ENCODE measurements around the gene PRRX2.

PRRX2 gene

DNA sequence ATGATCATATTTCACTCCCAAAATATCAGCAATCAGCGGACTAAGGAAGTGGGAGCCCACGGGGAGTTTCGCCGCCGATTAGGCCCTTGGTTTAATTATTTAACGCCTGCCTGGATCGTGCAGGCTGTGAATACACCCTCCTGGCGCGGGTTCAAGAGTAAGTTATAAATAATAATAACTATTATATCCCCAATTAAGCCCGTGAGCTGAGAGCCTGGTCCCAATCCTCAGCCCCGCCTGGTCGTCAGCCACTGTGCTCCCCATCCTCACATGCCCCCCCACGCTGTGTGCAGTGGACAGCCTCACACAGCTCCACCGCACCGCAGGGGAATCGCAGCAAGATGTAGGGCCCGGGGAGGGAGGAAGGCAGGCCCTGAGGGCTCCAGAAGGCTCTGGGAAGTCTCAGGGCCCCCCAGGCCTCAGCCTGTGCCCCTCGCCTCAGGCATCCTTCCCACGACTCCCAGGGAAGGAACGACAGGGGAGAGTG, 10.8 kb upstream of the PRRX2 start:
- Histone ChIP-seq H3K4me2 (ENCODE audit: low read length) (no peak overlapping the region), H3K36me3 (ENCODE audit: control insufficient read depth, low read length) (no peaks in the 10 kb centered on the region), H3K9me3 (ENCODE audit: control insufficient read depth, insufficient read depth, low read length) (no peaks in the 10 kb centered on the region), H3K9me2 (replicated peaks; ENCODE audit: control insufficient read depth, low read length) (no peaks in the 10 kb centered on the region), H3K27me3 (ENCODE audit: control insufficient read depth, low read length) (no peaks in the 10 kb centered on the region), H3K4me3 (ENCODE audit: low read length) (no peak overlapping the region), H3K27ac (ENCODE audit: low read depth, low read length) (no peak overlapping the region), H4K20me1 (ENCODE audit: control insufficient read depth, insufficient read depth, low read depth, low read length) (no peaks in the 10 kb centered on the region), H3K79me2 (ENCODE audit: control insufficient read depth, low read length) (no peaks in the 10 kb centered on the region), H3K4me1 (ENCODE audit: control insufficient read depth, low read length) (no peaks in the 10 kb centered on the region), H3F3A (ENCODE audit: control insufficient read depth, insufficient read depth) (no peaks in the 10 kb centered on the region)
- no peak for TF ChIP-seq EZH2phosphoT487 (IDR thresholded peaks at IDR 0.05; ENCODE audit: borderline replicate concordance, low read length)
- TF ChIP-seq, protein P1, sequence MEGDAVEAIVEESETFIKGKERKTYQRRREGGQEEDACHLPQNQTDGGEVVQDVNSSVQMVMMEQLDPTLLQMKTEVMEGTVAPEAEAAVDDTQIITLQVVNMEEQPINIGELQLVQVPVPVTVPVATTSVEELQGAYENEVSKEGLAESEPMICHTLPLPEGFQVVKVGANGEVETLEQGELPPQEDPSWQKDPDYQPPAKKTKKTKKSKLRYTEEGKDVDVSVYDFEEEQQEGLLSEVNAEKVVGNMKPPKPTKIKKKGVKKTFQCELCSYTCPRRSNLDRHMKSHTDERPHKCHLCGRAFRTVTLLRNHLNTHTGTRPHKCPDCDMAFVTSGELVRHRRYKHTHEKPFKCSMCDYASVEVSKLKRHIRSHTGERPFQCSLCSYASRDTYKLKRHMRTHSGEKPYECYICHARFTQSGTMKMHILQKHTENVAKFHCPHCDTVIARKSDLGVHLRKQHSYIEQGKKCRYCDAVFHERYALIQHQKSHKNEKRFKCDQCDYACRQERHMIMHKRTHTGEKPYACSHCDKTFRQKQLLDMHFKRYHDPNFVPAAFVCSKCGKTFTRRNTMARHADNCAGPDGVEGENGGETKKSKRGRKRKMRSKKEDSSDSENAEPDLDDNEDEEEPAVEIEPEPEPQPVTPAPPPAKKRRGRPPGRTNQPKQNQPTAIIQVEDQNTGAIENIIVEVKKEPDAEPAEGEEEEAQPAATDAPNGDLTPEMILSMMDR (IDR thresholded peaks at IDR 0.05; ENCODE audit: low read depth, low read length, poor library complexity, severe bottlenecking): no peak

DNA sequence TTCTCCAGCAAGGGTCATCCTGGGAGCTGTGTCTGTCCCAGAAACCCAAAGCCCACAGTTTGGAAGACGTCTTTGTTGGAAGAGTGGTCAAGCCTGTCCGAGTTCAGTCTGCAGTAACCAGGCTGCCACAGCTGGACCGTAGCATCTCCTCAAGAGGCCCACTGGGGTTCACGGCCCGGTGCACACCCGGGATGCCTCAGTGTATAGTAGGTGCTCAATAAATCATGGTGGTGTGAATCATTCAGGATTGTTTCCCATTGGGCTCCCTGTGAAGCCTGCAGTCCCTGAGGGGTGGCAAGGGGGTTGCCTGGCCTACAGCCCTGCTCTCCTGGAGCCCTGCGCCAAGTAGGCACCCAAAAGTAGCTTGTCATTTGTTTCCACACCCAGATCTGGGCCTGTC, 10.3 kb upstream of the PRRX2 start:
- Histone ChIP-seq H3K4me2 (ENCODE audit: low read length) (no peak overlapping the region), H3K4me1 (ENCODE audit: control insufficient read depth, low read length) (no peaks in the 10 kb centered on the region), H3K4me3 (ENCODE audit: low read length) (no peak overlapping the region), H3K9me3 (ENCODE audit: control insufficient read depth, insufficient read depth, low read length) (no peaks in the 10 kb centered on the region), H3K27ac (ENCODE audit: low read depth, low read length) (no peak overlapping the region), H3K36me3 (ENCODE audit: control insufficient read depth, low read length) (no peaks in the 10 kb centered on the region), H3K27me3 (ENCODE audit: control insufficient read depth, low read length) (no peaks in the 10 kb centered on the region), H3F3A (ENCODE audit: control insufficient read depth, insufficient read depth) (no peaks in the 10 kb centered on the region), H3K9me2 (replicated peaks; ENCODE audit: control insufficient read depth, low read length) (no peaks in the 10 kb centered on the region), H4K20me1 (ENCODE audit: control insufficient read depth, insufficient read depth, low read depth, low read length) (no peaks in the 10 kb centered on the region), H3K79me2 (ENCODE audit: control insufficient read depth, low read length) (no peaks in the 10 kb centered on the region)
- TF ChIP-seq, protein P1 (IDR thresholded peaks at IDR 0.05; ENCODE audit: low read depth, low read length, poor library complexity, severe bottlenecking): no peak
- TF ChIP-seq EZH2phosphoT487 (IDR thresholded peaks at IDR 0.05; ENCODE audit: borderline replicate concordance, low read length): no peak

DNA sequence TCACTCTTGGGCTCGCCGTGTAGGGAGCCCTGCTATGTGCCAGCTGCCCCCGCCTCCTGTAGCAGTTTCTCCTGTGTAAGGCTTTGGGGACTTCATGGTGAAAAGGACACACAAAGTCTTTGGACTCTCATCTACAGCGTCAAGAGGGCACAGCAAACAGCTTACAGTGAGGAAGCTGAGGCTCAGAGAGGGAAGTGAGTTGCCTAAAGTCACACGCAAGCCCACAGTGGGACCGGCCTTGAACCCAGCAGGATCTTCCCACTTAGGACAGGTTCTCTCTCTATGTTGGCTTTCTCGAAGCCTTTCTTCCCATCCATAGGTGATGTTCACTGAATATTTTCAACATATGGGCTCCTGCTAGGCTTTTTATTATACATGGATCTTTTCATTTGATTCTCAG, 9.8 kb upstream of the PRRX2 start:
- no peaks in the 10 kb centered on the region for H4K20me1 ChIP-seq (ENCODE audit: control insufficient read depth, insufficient read depth, low read depth, low read length)

More for the DNA sequence above, 9.8 kb upstream of the PRRX2 start:
- Histone ChIP-seq H3K4me2 (ENCODE audit: low read length) (no peak overlapping the region), H3K4me3 (ENCODE audit: low read length) (no peak overlapping the region), H3K27me3 (ENCODE audit: control insufficient read depth, low read length) (no peaks in the 10 kb centered on the region), H3K4me1 (ENCODE audit: control insufficient read depth, low read length) (no peaks in the 10 kb centered on the region), H3K9me3 (ENCODE audit: control insufficient read depth, insufficient read depth, low read length) (no peaks in the 10 kb centered on the region), H3F3A (ENCODE audit: control insufficient read depth, insufficient read depth) (no peaks in the 10 kb centered on the region), H3K36me3 (ENCODE audit: control insufficient read depth, low read length) (no peaks in the 10 kb centered on the region), H3K27ac (ENCODE audit: low read depth, low read length) (no peak overlapping the region), H3K9me2 (replicated peaks; ENCODE audit: control insufficient read depth, low read length) (no peaks in the 10 kb centered on the region), H3K79me2 (ENCODE audit: control insufficient read depth, low read length) (no peaks in the 10 kb centered on the region)
- TF ChIP-seq, protein P1 (IDR thresholded peaks at IDR 0.05; ENCODE audit: low read depth, low read length, poor library complexity, severe bottlenecking): no peak
- TF ChIP-seq EZH2phosphoT487 (IDR thresholded peaks at IDR 0.05; ENCODE audit: borderline replicate concordance, low read length): no peak

All from DOHH2 (cell line).